ENCODE results near the gene NOP14.
"Not testable (repeated sequence)": the region's sequence is repeated elsewhere in the genome, so short reads cannot be mapped to it uniquely, and the experiment has no call there.

The NOP14 gene
- 73.1 to 463 (median 122) reads per million in 3 experiments for total RNA-seq

- peak; percentile 97 for DNase-seq
These were observed at the start of gene NOP14, which contains the start of gene GRK4 for GRCh38 chr4:2963175-2963965. Gene NOP14 (minus strand): TSS chr4:2963406. CDS start chr4:2963319, 87 bp downstream. Gene GRK4 (plus strand): TSS chr4:2963571. CDS start chr4:2964071, 500 bp downstream.

- DNase-seq: no peak
These were observed 48.4 kb upstream of the NOP14 start for GRCh38 chr4:3011456-3012220.

- DNase-seq: no peak
These were observed 47.8 kb upstream of the NOP14 start for GRCh38 chr4:3010998-3011397.

GRCh38 chr4:3010577-3010976 lies 47.4 kb upstream of the NOP14 start:
- no peak for DNase-seq

- DNase-seq: no peak
These were observed 46.2 kb upstream of the NOP14 start for GRCh38 chr4:3009422-3009821.

GRCh38 chr4:3007724-3008123 lies 44.5 kb upstream of the NOP14 start:
- no peak for DNase-seq

- DNase-seq: no peak
These were observed 33.2 kb upstream of the NOP14 start for GRCh38 chr4:2996415-2996814.

- DNase-seq: no peak
These were observed 32.5 kb upstream of the NOP14 start for GRCh38 chr4:2995546-2996265.

- DNase-seq: no peak
These were observed 31.7 kb upstream of the NOP14 start for GRCh38 chr4:2994917-2995316.

- no peak for DNase-seq
These were observed 28.0 kb upstream of the NOP14 start for GRCh38 chr4:2991243-2991642.

GRCh38 chr4:2983715-2984114 lies 20.5 kb upstream of the NOP14 start:
- DNase-seq: not testable (repeated sequence)

GRCh38 chr4:2982012-2982411 lies 18.8 kb upstream of the NOP14 start:
- no peak for DNase-seq

- DNase-seq: no peak
These were observed 18.1 kb upstream of the NOP14 start for GRCh38 chr4:2981256-2981819.

GRCh38 chr4:2977211-2978088 lies 14.2 kb upstream of the NOP14 start:
- DNase-seq: no peak

- DNase-seq: no peak
These were observed 8.1 kb upstream of the NOP14 start for GRCh38 chr4:2971275-2971674.

- no peak for DNase-seq
These were observed 5.2 kb upstream of the NOP14 start for GRCh38 chr4:2968381-2968780.

- no peak for DNase-seq
These were observed 2.1 kb upstream of the NOP14 start for GRCh38 chr4:2965262-2965661.

- no peak for DNase-seq
These were observed 1.6 kb upstream of the NOP14 start for GRCh38 chr4:2964706-2965258.

- DNase-seq: no peak
These were observed 813 bp upstream of the NOP14 start for GRCh38 chr4:2963966-2964471.

- DNase-seq: no peak
These were observed 512 bp downstream of the NOP14 start for GRCh38 chr4:2962614-2963174.

All from central memory CD4-positive, alpha-beta T cell (primary cell).